ENCODE data around the gene OTUD3. TPM values are rescaled to one million over a fixed set of nuclear protein-coding genes. Genes with fewer than 3 reads are reported as not detected.

Gene OTUD3
- total RNA-seq, 2 donors from 2014 or later, result 3.9 to 7.1 TPM

GRCh38 chr1:19893687-19894086 lies 11.5 kb downstream of the OTUD3 start:
- Histone ChIP-seq H3K36me3 (peaks cover 14% of the 10 kb centered on the region), H3K9me3 (no peaks in the 10 kb centered on the region)
- no peak for DNase-seq (ENCODE audit: low spot score)

GRCh38 chr1:19894218-19894617 lies 12.0 kb downstream of the OTUD3 start:
- no peak for ATAC-seq (ENCODE audit: insufficient number of reproducible peaks, low FRiP score, low read depth)
- no peak overlapping the region for H3K4me3 ChIP-seq
- no peaks in the 10 kb centered on the region for H3K27me3 ChIP-seq (replicated peaks; ENCODE audit: insufficient read depth)
- peaks cover 19% of the 10 kb centered on the region for H3K36me3 ChIP-seq
- no peaks in the 10 kb centered on the region for H3K9me3 ChIP-seq
- H3K4me1 ChIP-seq (ENCODE audit: control insufficient read depth in 1 of 2, low read depth in 2 of 2), result no peaks in the 10 kb centered on the region
- no peak for DNase-seq (ENCODE audit: low spot score)
- TF ChIP-seq CTCF (IDR thresholded peaks at IDR 0.05), result no peak
- H3K27ac ChIP-seq, result no peak overlapping the region

More at GRCh38 chr1:19893687-19894086, 11.5 kb downstream of the OTUD3 start:
- H3K4me1 ChIP-seq (ENCODE audit: control insufficient read depth in 1 of 2, low read depth in 2 of 2), result no peaks in the 10 kb centered on the region
- ATAC-seq (ENCODE audit: insufficient number of reproducible peaks, low FRiP score, low read depth), result no peak
- TF ChIP-seq CTCF (IDR thresholded peaks at IDR 0.05), result no peak
- H3K4me3 ChIP-seq, result no peak overlapping the region
- no peak overlapping the region for H3K27ac ChIP-seq
- no peaks in the 10 kb centered on the region for H3K27me3 ChIP-seq (replicated peaks; ENCODE audit: insufficient read depth)

- no peak for DNase-seq (ENCODE audit: low spot score)
- H3K4me3 ChIP-seq, result no peak overlapping the region
- no peaks in the 10 kb centered on the region for H3K27me3 ChIP-seq (replicated peaks; ENCODE audit: insufficient read depth)
- no peaks in the 10 kb centered on the region for H3K4me1 ChIP-seq (ENCODE audit: control insufficient read depth in 1 of 2, low read depth in 2 of 2)
- peaks cover 24% of the 10 kb centered on the region for H3K36me3 ChIP-seq
- no peak for ATAC-seq (ENCODE audit: insufficient number of reproducible peaks, low FRiP score, low read depth)
- H3K27ac ChIP-seq, result no peak overlapping the region
- TF ChIP-seq CTCF (IDR thresholded peaks at IDR 0.05), result no peak
- H3K9me3 ChIP-seq, result no peaks in the 10 kb centered on the region
These were observed 19.5 kb downstream of the OTUD3 start for GRCh38 chr1:19901653-19902052.

GRCh38 chr1:19903621-19904020 lies 21.4 kb downstream of the OTUD3 start:
- H3K27ac ChIP-seq, result no peak overlapping the region
- DNase-seq (ENCODE audit: low spot score) (no peak), ATAC-seq (ENCODE audit: insufficient number of reproducible peaks, low FRiP score, low read depth) (no peak)
- no peaks in the 10 kb centered on the region for H3K4me1 ChIP-seq (ENCODE audit: control insufficient read depth in 1 of 2, low read depth in 2 of 2)
- no peak for TF ChIP-seq CTCF (IDR thresholded peaks at IDR 0.05)
- peaks cover 37% of the 10 kb centered on the region for H3K36me3 ChIP-seq
- H3K27me3 ChIP-seq (replicated peaks; ENCODE audit: insufficient read depth), result no peaks in the 10 kb centered on the region
- no peak overlapping the region for H3K4me3 ChIP-seq
- no peaks in the 10 kb centered on the region for H3K9me3 ChIP-seq

GRCh38 chr1:19907456-19907855 lies 25.3 kb downstream of the OTUD3 start:
- DNase-seq (ENCODE audit: low spot score) (no peak), ATAC-seq (ENCODE audit: insufficient number of reproducible peaks, low FRiP score, low read depth) (no peak)
- TF ChIP-seq CTCF (IDR thresholded peaks at IDR 0.05), result no peak
- H3K27me3 ChIP-seq (replicated peaks; ENCODE audit: insufficient read depth), result no peaks in the 10 kb centered on the region
- H3K36me3 ChIP-seq, result peaks cover 50% of the 10 kb centered on the region
- no peak overlapping the region for H3K4me3 ChIP-seq
- no peaks in the 10 kb centered on the region for H3K4me1 ChIP-seq (ENCODE audit: control insufficient read depth in 1 of 2, low read depth in 2 of 2)
- no peak overlapping the region for H3K27ac ChIP-seq
- H3K9me3 ChIP-seq, result no peaks in the 10 kb centered on the region
